ENCODE results near the gene RPTOR.
"Not testable (repeated sequence)": the region's sequence is repeated elsewhere in the genome, so short reads cannot be mapped to it uniquely, and the experiment has no call there.

Gene RPTOR

DNA sequence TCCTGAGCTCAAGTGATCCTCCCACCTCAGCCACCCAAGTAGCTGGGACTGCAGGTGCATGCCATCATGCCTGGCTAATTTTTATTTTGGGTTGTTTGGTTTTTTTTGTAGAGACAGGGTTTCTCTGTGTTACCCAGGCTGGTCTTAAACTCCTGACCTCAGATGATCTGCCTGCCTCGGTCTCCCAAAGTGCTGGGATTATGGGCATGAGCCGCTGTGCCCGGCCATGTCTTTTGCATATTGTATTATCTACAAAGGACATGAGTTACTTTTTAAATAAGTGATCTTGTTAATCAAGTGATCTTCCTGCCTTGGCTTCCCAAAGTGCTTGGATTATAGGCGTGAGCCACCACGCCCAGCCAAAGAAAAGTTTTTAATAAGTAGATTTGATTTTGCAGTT is 252.6 kb downstream of the RPTOR start:
- not testable (repeated sequence) for DNase-seq (ENCODE audit: low read depth in 2 of 2)

DNA sequence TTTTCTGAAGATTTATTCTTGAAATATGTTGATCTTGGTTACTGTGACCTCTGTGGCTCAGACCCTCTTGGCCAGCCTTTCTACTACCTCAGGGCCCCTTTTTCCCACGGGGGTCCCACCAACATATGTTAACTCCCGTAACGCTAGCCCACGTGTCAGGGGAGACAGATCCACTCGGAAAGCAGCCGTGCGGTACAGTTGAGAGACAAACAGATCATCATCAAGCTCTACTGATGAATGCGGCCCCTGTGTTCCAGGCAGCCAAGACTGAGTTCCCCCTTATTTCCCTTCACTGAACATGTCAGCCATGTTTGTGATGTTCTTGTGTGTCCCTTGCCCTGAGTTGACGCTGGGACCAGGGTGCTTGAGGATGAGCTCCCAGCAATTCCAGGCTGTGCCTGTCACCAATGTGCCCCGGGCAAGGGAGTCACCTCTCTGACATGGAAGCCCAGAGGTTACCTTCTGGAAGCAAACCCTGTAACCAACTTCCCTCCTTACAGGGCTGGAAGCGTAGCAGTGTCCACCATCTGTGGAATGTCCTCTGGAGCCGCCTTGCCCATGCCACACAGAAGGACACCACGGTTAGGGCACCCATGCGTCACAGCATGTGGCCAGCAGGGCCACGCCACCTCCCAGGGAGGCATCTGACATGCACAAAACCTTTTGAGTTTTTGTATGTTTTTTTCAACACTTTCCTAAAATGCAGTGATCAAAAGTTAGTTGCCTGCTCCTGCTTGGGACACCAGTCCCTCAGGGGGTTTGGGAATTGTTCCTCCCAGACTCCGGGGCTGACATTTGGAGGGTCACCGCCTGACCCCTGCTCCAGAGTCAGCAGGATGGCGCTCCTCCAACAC is 253.3 kb downstream of the RPTOR start:
- no peak for DNase-seq (ENCODE audit: low read depth in 2 of 2)

DNA sequence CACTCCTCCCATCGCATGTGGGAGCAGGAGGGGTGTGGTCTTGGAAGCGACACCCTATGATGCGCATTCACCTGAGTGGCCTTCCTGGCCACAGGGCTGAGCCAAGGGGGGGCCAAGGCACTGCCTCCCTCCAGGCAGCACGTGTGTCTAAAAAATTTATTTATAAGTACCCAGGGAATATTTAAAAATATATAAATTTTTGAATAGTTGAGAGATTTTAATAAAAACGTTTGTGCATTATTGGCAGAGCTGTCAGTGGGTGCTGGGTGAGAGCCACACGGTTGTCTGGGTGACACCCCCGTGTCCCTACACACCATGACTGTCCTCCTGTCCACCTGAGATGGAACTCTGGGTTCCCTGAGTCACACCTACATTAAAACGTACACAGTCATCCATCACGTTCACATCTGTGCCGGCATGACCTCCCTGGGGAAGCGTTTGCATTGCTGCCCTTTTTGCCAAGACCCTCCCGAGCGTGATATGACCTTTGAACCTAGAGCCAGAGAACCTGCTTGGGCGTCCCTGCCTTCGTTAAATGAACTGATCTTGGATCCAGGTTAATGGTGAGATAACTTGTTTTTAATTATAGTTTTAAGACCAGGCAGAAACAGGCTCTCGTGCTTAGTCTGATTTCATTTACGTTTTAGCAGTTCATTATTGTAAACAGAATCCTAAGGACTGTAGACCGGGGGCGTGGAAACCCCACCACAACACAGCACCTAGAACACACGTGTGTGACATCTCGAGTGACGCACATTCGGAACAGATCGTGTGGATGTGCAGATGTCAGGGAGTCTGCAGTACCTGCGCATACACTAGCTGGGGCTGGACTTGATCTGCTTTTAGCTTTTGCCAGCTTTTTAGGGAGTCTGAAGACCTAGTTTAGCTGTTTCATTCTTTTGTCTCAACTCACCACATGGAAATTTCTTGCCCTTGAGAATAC is 254.2 kb downstream of the RPTOR start:
- no peak for DNase-seq (ENCODE audit: low read depth in 2 of 2)

DNA sequence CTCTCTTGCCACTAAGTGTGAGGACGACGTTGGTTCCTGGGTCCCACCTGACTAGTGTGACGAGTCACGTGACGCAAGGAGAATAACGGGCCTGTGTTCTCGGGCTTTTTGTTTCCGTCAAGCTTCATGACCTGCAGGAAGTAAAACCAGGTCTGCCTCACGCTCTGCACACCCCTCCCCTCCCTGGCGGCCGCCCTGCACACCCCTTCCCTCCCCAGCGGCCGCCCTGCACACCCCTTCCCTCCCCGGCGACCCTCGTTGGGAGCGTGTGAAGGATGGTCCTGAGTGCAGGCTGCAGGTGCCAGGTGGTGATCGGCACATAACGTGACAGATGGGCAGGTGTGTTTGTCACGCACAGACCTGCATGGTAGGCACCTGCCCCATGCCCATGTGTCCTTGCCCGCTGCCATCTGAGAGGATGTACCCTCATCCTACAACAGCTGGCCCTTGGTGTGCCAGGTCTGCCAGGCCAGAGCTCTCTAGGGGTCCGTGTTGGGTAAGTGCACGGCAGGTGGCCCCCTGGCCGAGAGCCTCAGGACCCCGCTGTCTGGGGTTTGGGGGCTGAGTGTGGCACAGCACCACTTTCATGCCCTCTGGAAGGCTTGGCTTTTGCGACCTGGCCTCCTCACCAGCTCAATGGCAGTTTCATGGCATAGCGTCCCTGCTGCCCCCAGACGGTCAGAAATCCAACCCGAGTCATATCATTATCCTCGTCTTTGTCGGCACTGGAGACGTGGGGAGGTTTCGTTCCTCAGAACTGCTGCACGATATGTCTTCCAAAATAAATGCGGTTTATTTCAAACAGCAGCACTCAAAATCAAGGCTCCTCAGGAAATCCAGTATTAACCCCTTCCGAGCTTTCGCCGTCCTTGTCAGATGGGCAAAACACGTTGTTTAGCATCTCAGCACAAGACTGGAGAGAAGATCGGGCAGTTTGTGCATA is 255.2 kb downstream of the RPTOR start:
- DNase-seq (ENCODE audit: low read depth in 2 of 2): no peak

DNA sequence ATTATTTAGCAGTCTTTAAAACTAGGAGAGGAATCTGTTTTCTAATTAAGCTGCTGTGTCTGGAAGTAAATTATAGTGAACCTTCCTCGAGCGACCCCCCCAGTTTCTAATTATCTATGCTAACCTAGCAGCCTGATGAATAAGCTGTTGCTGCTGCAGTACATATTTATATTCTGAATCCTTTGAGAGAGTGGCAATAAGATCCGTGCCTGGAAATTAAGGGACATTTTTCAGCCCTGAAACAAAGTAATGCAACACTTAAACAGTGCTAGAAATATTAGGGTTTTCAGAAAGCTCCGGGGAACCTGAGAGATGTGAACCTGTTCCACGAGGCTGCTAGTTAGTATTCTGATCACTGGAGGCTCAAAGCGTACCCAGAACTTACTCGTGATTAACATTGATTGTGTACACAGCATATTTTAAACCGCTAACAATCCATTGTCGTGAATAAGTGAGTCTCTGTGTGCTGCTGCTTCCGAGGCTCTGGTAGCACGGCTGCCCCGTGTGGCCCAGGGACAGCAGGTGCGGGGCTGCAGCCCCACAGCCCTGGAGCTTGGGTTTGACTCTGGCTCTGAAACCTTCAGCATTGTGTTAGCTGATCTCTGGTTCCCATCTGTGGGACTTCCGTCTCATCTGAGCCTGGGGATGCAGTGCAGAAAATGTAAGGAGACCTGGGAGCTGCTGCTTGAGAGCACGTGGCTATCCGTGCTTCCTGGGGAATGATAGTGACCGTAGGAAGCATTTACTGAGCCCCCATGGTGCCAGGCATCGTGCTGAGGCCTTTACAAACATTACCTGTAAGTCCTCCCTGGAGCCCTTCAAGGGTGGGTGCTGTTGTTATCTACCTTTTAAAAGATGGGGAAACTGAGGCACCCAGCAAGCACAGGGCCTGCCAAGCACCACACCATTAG is 256.1 kb downstream of the RPTOR start:
- DNase-seq (ENCODE audit: low read depth in 2 of 2): no peak

DNA sequence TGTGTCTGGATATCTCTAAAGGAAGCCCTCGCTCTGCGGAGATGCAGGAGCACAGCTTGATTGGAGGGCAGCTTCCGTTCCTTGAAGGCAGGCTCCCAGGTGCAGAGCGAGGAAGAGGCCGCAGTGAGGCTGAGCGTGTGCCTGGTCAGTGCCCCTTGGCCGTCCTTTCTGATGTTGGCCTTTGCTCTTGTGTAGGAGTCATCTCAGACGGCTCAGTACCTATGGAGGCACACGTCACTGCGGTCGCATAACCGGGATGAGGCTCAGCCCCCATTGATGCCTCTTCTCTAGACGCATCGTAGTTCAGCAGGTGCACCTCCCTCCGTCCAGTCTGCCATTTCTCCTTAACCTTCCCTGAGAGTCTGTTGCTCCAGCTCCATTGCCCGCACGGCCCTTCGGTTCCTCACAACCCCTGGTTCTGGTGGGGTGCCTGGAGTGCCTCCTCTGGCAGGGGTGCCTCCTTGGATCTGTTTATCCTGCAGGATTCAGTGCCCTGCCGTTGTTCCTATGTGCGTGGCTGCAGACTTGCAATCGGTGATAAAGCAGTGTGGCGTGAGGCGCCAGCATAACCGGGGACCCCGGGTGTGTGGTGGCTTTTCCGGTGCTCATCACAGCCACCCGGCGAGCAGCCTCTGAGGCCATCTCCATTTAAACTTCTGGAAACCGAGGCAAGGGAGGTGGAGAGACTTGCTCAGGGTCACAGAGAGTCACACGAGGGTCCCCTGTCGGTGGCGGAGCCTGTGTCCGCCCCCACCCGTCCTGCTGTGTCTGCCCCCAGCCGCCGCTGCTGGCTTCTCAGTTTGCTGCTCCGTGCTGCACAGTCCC is 258.2 kb downstream of the RPTOR start:
- no peak for DNase-seq (ENCODE audit: low read depth in 2 of 2)

DNA sequence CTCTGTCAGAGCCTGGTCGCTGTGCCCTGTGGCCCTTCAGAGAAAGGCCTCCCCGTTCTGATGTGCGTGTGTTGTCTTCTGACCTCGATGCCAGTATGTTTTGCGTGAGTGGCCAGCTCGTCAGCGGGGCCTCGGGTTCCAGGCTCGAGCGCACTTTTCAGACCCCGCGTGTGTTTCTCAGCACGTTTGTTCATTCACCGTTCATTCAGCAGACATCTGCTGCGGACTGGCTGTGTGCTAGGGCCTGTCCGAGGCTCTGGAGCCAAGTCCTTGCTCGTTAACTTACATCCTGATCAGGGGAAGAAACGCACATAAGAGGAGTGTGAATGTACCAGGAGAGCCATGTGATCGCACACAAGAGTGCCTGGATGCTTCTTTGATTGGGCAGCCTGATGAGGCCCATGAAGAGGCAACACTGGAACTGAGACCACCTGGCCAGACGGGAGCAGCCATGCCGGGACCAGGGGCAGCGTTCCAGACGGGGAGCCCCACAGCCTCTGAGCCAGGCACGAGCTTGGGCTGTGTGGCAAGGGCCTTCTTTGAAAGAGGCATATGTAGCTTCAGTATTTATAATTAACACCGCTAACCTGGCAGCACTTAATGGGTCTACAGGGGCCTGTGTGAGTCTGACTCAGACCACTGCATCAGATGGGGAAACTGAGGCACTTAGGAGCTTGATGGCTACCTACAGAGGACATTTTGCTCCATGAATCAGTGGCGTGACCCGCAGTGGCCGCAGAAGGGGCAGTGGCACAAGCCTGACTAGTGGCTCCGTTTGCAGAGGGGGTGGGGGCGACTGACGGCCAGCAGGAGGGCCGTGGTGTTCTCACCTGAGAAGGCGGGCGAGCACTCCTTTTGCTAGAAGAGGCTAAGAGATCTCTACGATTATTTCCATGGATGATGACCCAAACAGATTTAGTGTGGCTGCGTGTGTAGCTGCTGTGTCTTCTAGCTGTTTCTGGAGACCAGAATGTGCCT is 259.1 kb downstream of the RPTOR start:
- DNase-seq (ENCODE audit: low read depth in 2 of 2): no peak

DNA sequence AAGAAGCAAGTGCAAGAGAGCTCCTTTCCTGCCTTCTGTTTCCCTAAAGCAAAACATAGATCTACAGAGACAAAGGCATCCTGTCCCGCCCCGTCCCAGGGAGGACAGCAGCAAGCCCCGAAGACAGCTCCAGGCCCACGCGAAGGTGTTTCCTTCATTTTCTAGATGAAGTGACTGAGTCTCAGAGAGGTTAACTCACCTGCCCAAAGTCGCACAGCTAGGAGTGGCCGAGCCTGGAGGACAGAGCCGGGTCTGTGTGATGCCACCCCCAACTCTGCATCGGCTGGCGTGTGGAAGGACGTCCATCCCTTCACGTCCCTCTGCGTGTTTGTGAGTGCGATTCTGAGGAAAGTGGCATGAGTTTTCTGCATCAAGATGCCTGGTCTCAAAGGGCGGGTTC is 259.8 kb downstream of the RPTOR start:
- no peak for DNase-seq (ENCODE audit: low read depth in 2 of 2)

DNA sequence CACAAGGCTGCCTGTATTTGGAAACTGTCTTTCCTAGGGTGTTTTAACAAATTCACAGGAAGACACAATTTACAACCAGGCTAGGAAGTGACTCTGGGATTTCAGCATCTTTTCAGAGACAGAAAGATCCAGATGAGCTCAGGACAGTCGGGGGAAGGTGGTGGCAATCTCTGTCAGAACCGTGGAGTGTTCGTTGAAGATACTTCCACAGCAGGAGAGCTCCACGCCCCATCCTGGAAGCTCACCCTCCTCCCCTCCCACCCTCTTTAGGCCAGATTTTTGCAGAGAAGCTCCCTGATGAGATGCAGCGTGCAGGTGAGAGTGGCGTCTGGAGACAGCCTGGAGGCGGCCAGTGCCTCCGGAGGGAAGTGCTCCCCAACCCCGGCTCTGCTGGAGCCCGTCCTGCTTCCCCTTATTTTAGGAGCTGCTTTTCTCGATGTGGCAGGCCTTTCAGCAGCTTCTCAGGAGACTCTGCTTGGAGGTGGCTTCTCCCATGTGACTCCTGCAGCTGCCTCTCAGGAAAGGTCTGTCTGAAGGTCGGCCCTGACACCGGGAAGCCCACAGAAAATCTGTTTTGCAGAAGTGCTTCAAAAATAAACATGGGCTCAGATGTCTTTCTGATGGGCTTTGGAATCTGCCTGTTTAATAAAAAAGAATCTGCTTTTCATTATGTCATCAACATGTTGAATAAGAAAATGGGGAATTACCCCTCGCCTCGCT is 260.6 kb downstream of the RPTOR start:
- no peak for DNase-seq (ENCODE audit: low read depth in 2 of 2)

DNA sequence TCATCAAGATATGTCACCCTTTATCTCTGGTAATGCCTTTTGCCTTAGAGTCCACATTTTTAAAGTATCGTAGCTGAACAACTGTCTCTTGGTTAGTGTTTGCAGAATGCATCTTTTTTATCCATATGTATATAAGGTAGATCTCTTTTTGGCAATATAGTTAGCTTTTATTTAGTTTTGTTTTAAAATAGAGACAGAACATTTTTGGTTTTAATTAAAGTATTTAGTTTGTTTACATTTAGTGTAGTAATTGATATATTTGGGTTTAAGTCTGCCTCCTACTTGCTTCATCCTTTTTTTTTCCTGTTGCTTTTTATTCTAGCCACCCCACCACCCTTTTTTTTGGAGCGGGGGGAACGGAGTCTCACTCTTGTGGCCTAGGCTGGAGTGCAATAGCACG is 262.4 kb downstream of the RPTOR start:
- DNase-seq (ENCODE audit: low read depth in 2 of 2): no peak

DNA sequence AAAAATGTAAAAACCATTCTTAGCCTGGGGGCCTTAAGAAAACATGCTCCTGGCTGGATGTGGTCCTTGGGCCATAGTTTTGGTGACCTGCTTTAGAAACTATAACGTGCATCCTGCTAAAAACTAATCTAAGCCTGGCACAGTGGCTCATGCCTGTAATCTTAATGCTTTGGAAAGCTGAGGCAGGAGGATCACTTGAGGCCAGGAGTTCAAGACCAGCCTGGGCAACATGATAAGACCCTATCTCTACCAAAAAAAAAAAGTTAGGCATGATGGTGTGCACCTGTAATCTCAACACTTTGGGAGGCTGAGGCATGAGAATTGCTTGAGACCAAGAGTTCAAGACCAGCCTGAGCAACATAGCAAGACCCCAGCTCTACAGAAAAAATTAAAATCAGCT is 263.2 kb downstream of the RPTOR start:
- DNase-seq (ENCODE audit: low read depth in 2 of 2): no peak

DNA sequence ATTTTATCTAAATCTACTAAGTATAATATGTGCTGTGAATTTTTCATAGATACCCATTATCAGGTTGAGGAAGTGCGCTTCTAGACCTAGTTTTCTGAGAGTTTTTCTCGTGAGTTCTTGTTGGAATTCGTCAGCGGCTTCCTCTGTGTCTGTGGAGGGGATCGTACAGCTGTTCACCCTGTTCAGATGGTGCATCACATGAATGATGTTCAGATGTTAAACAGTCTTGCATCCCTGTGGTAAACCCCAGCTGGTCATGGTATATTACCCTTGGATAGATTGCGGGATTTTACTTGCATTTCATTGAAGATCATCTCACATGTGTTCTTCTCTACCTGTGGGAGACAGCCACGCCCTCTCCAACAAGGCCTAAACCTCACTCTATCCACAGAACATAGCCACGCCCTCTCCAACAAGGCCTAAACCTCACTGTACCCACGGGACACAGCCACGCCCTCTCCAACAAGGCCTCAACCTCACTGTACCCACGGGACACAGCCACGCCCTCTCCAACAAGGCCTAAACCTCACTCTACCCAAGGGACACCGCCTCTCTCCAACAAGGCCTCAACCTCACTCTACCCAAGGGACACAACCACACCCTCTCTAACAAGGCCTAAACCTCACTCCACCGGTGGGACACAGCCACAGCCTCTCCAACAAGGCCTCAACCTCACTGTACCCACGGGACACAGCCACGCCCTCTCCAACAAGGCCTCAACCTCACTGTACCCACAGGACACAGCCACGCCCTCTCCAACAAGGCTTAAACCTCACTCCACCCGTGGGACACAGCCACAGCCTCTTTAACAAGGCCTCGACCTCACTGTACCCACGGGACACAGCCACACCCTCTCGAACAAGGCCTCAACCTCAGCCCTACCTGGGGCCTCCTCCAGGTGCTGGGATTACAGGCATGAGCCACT is 266.8 kb downstream of the RPTOR start:
- DNase-seq (ENCODE audit: low read depth in 2 of 2): no peak

DNA sequence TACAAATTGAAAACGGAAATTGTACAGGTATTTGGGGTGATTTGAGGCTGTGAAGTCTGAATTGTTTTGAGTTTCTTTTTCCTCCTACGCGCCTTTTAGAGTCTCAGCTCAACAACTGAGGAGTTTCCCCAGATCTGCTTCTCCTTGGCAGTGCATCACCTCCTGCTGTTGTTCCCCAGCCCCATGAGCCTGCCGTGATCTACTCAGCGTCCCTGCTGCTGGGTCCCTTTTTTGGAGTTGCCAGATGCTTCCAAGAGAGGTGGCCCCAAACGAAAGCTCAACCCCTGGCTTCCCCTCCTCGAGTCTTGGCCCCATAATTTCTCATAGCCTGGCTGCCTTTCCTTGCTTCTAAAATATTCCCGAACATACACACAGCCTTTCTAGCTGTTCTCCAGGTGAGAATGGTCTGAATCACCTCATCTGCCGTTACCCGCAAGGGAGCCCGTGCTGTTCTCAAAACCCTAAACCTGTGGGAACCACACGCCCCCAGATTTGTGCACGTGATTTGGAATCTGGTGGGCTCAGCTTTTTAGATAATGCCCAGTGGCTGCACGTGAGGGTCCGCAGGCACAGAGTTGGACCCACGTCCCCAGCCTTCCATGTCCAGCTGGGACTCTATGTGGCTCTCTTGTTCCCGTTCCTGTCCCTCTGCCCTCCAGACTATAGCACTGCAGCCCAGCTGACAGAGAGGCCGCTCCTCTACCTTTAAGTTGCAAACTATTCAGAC is 267.9 kb downstream of the RPTOR start:
- no peak for DNase-seq (ENCODE audit: low read depth in 2 of 2)

DNA sequence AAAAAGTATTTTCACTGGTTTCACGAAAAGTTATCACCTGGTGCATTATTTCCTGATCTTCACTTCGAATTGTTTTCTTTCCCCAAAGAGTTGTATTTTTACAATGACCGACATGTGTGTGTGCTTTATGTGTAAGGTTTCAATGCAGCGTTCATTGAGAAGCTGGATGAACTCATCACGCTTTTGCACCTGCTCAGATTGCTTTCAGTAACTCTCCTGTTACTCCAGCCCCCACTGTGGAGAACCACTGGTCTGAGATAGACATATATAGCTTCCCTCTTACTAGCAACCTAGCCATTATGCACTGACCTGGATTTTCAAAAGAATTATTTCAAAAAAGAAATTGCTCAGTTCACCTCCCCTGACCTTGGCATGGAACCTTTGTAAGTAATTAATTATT is 268.7 kb downstream of the RPTOR start:
- no peak for DNase-seq (ENCODE audit: low read depth in 2 of 2)

DNA sequence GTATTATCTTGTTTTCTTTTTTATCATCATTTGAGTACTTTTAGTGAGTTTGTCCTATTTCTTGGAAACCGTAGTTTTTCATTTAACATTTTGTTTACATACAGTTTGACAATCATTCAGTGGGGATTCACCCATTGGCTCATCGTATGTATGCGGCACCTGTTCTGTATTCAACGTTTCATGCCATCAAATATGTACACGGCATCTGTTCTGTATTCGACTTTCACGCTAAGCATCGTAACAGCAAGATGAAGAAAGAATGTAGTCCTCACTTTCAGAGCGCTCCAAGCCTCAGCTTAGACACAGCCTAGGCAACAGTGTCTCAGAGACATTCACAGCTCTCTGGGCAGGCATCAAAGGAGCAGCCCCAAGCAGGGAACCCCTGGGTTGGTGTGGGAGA is 269.9 kb downstream of the RPTOR start:
- no peak for DNase-seq (ENCODE audit: low read depth in 2 of 2)

DNA sequence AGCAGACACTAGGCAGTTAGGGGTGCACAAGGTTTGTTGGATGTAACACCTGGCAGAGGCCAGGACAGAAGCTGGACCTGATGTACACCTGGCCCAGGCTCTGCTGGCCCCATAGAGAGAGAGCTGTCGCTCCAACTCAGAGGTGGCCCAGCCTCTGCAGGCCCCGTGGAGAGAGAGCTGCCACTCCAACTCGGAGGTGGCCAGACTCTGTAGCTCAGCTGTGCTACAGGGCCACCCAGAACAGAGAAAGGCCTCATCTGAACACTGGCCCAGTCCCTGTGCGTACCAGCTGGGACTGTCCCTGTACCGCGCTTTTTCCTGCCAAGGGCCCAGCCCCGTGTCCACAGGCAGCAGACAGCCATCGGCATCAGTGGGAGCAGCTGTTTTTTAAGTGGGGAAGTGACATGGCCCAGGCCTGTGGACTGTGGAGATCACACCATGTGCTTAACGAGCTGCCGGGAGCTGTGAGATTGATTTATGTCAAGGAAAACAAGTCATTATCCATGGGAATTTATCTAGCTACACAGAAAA is 270.6 kb downstream of the RPTOR start:
- no peak for DNase-seq (ENCODE audit: low read depth in 2 of 2)

All from stimulated activated CD4-positive, alpha-beta T cell treated with anti-CD3 and anti-CD28 coated beads, Interleukin-12 subunit alpha, Interleukin-12 subunit beta, amount 100 ng/mL, for 24 hours (primary cell).